ENCODE measurements around the gene ANTXR1.

- no peak for TF ChIP-seq POLR2A (IDR thresholded peaks at IDR 0.05)
- TF ChIP-seq POLR2AphosphoS5 (IDR thresholded peaks at IDR 0.05) = no peak
- peak; percentile 24 to 63 (median 62) for TF ChIP-seq CTCF (IDR thresholded peaks at IDR 0.05)
- TF ChIP-seq EP300 (IDR thresholded peaks at IDR 0.05) = no peak
These were observed 13.0 kb downstream of the ANTXR1 start for GRCh38 chr2:69026026-69026425.

Measured in gastroesophageal sphincter (tissue), 3 donors.